K562 (cell line): ENCODE results near the gene NR3C2. TPM values are rescaled to one million over a fixed set of nuclear protein-coding genes. Genes with fewer than 3 reads are reported as not detected.

Experiments used
- ATAC-seq: fragments of 200-7000 bp; cut with Tn5 transposase; 3 replicates; pipeline ENCODE4 v1.9.1; 2020; ENCODE audit warnings: moderate library complexity
- BruUV-seq: library from RNA; stranded (reverse); fragments of 400-500 nt; replicated peaks from 2 replicates; lab custom pipeline; 2021; lab: Mats Ljungman, UMichigan
- CTCF ChIA-PET: fragments of 300-600 bp; formaldehyde crosslinking; extraction: SDS; loops from one replicate; lab custom pipeline; 2021; ENCODE audit warnings: low intra/inter-chr PET ratio; lab: Yijun Ruan, JAX
- POLR2A ChIA-PET: fragments of 300-600, 350-650 bp; sonication (Branson Sonifier 250); formaldehyde crosslinking; extraction: SDS; loops from one replicate; lab custom pipeline; 2021; ENCODE audit warnings: antibody characterized with exemption, inconsistent platforms; lab: Yijun Ruan, JAX
- DNase-seq, 4 experiments: peaks; one replicate each; pipeline versions ENCODE4 v3.0.0 to v3.0.0-alpha.2; 2011 to 2018; ENCODE audit warnings: low spot score in 3 of 4, mixed read lengths in 3 of 4; ENCODE audit errors: extremely low read depth in 1 of 4
- FAIRE-seq: peaks from 2 replicates; lab custom pipeline; 2011; peaks lifted over from hg19 to GRCh38; lab: Jason Lieb, UNC
- H2AFZ ChIP-seq: 2 replicates; pipeline ENCODE4 v1.6.0; 2011; ENCODE audit warnings: low read depth, low read length, control low read depth, inconsistent platforms
- H3K27ac ChIP-seq: fragments of 200-600 bp; 3 replicates; pipeline ENCODE4 v1.8.0; 2011; ENCODE audit warnings: low read depth, mild to moderate bottlenecking, control low read depth, inconsistent platforms, low read length, moderate library complexity, mixed read lengths; ENCODE audit errors: extremely low read depth
- H3K27me3 ChIP-seq, 2 experiments: fragments of 300-600 bp in 1 of 2; 2 replicates in 1 of 2; 3 replicates in 1 of 2; pipeline versions ENCODE4 v1.6.0 to v1.8.0; 2011; ENCODE audit warnings: inconsistent platforms in 2 of 2, low read length in 2 of 2, mild to moderate bottlenecking in 1 of 2, mixed read lengths in 1 of 2, moderate library complexity in 1 of 2; ENCODE audit not compliant: control insufficient read depth in 2 of 2, insufficient read depth in 2 of 2
- H3K36me3 ChIP-seq: fragments of 300-600 bp; 3 replicates; pipeline ENCODE4 v1.8.0; 2011; ENCODE audit warnings: mild to moderate bottlenecking, low read length, inconsistent platforms; ENCODE audit not compliant: control insufficient read depth, insufficient read depth
- H3K4me1 ChIP-seq, 2 experiments: fragments of 200-600 bp in 1 of 2; replicated peaks in 1 of 2; 2 replicates in 1 of 2; 3 replicates in 1 of 2; pipeline versions ENCODE4 v1.5.1 to v1.8.0; 2011; ENCODE audit warnings: inconsistent platforms in 2 of 2, low read length in 2 of 2, mild to moderate bottlenecking in 1 of 2, mixed read lengths in 1 of 2, moderate library complexity in 1 of 2; ENCODE audit not compliant: control insufficient read depth in 2 of 2, insufficient read depth in 2 of 2
- H3K4me2 ChIP-seq: 2 replicates; pipeline ENCODE4 v1.6.1; 2011; ENCODE audit warnings: low read length, control low read depth, inconsistent platforms, mixed read lengths; ENCODE audit not compliant: insufficient read depth
- H3K4me3 ChIP-seq: fragments of 200-600 bp; sonication (generic), shearing (Covaris generic); 2 replicates; pipeline ENCODE4 v1.5.1; 2016; ENCODE audit warnings: control low read depth, inconsistent platforms
- H3K79me2 ChIP-seq: fragments of 200-600 bp; 3 replicates; pipeline ENCODE4 v1.8.0; 2011; ENCODE audit warnings: low read length, inconsistent platforms; ENCODE audit not compliant: control insufficient read depth, insufficient read depth
- H3K9ac ChIP-seq, 2 experiments: 2 replicates each; pipeline versions ENCODE4 v1.6.0 to v1.6.1; 2011; ENCODE audit warnings: low read depth in 2 of 2, low read length in 2 of 2, control low read depth in 1 of 2, inconsistent platforms in 1 of 2, mild to moderate bottlenecking in 1 of 2, mixed read lengths in 1 of 2; ENCODE audit not compliant: insufficient read depth in 1 of 2
- H3K9me1 ChIP-seq: one replicate; pipeline ENCODE4 v1.6.0; 2011; ENCODE audit warnings: inconsistent platforms, mild to moderate bottlenecking, low read length, moderate library complexity; ENCODE audit not compliant: control insufficient read depth, insufficient read depth
- H3K9me3 ChIP-seq: replicated peaks from 2 replicates; pipeline ENCODE4 v1.5.1; 2011; ENCODE audit warnings: low read depth, low read length, inconsistent platforms; ENCODE audit not compliant: control insufficient read depth, insufficient read depth
- H4K20me1 ChIP-seq: replicated peaks from 2 replicates; pipeline ENCODE4 v1.6.1; 2011; ENCODE audit warnings: low read length, inconsistent platforms, mixed read lengths; ENCODE audit not compliant: control insufficient read depth, insufficient read depth
- CTCFL ChIP-seq: IDR thresholded peaks from 2 replicates; pipeline ENCODE4 v1.6.1; 2011; ENCODE audit warnings: borderline replicate concordance, low read depth, mild to moderate bottlenecking, moderate library complexity, low read length; ENCODE audit not compliant: insufficient read depth, poor library complexity, severe bottlenecking
- DACH1 ChIP-seq: fragments of 450-650 bp; IDR thresholded peaks from 2 replicates; pipeline ENCODE4 v1.6.1; 2018; ENCODE audit not compliant: partially characterized antibody
- DDX20 ChIP-seq: fragments of 450-650 bp; IDR thresholded peaks from 2 replicates; pipeline ENCODE4 v1.6.1; 2016; ENCODE audit warnings: missing genetic modification characterization, low read depth, mild to moderate bottlenecking, missing compliant biosample characterization, moderate library complexity
- FOXM1 ChIP-seq, 2 experiments: fragments of 450-650 bp in 1 of 2; sonication (generic) in 1 of 2; formaldehyde crosslinking in 1 of 2; IDR thresholded peaks; 2 replicates each; pipeline versions ENCODE4 v1.6.1 to v1.9.0; 2017 to 2022; ENCODE audit warnings: low read depth in 2 of 2, mild to moderate bottlenecking in 2 of 2, missing genetic modification reagents in 1 of 2, moderate library complexity in 1 of 2
- HSF4 ChIP-seq: fragments of 250-450 bp; sonication (Bioruptor Pico); IDR thresholded peaks from 2 replicates; pipeline ENCODE4 v2.1.2; 2022; ENCODE audit warnings: mild to moderate bottlenecking, moderate library complexity, borderline replicate concordance
- ID3 ChIP-seq, 2 experiments: fragments of 250-450 bp in 1 of 2; fragments of 450-650 bp in 1 of 2; sonication (Bioruptor Pico) in 1 of 2; IDR thresholded peaks; 2 replicates each; pipeline versions ENCODE4 v1.6.1 to v1.8.0; 2016 to 2021; ENCODE audit warnings: mild to moderate bottlenecking in 2 of 2, moderate library complexity in 2 of 2, missing compliant biosample characterization in 1 of 2, missing genetic modification characterization in 1 of 2
- NBN ChIP-seq: fragments of 450-650 bp; IDR thresholded peaks from 2 replicates; pipeline ENCODE4 v1.6.1; 2016; ENCODE audit warnings: low read depth, mild to moderate bottlenecking
- PHTF2 ChIP-seq: fragments of 250-450 bp; sonication (Bioruptor Pico); IDR thresholded peaks from 2 replicates; pipeline ENCODE4 v1.5.0; 2021; ENCODE audit warnings: mild to moderate bottlenecking
- PRPF4 ChIP-seq: fragments of 200-400 bp; formaldehyde crosslinking; IDR thresholded peaks from one replicate; pipeline ENCODE4 v1.6.1; 2017; ENCODE audit warnings: low read length, low read depth, mild to moderate bottlenecking; ENCODE audit not compliant: insufficient read depth, poor library complexity, severe bottlenecking
- ZBTB12 ChIP-seq: fragments of 250-450 bp; sonication (Bioruptor Pico); IDR thresholded peaks from 2 replicates; pipeline ENCODE4 v1.4.0; 2020
- ZBTB49 ChIP-seq: sonication (generic); formaldehyde crosslinking; IDR thresholded peaks from 2 replicates; pipeline ENCODE4 v1.8.0; 2022; ENCODE audit warnings: missing genetic modification reagents, mild to moderate bottlenecking, borderline replicate concordance
- ZNF589 ChIP-seq: fragments of 200-800 bp; sonication (Bioruptor generic); IDR thresholded peaks from 2 replicates; pipeline ENCODE4 v1.6.1; 2016; ENCODE audit warnings: low read depth, missing genetic modification characterization, missing compliant biosample characterization
- ZNF785 ChIP-seq: fragments of 250-450 bp; sonication (Bioruptor Pico); IDR thresholded peaks from 2 replicates; pipeline ENCODE4 v1.4.0; 2020; ENCODE audit warnings: mild to moderate bottlenecking
- whole genome bisulfite sequencing: fragments of 100-300 bp; shearing (Covaris generic); methylation state at CpG from one replicate; pipeline ENCODE4 v1.1.6; 2016; ENCODE audit warnings: low coverage, mixed read lengths; ENCODE audit not compliant: insufficient coverage; ENCODE audit errors: missing lambda C conversion rate; 5-methylcytosine and 5-hydroxymethylcytosine counted together
- in situ Hi-C: fragments of 300-500 bp; cut with MboI; formaldehyde crosslinking; loops from 4 replicates; pipeline ENCODE4 v1.15.0; 2018; ENCODE audit warnings: inconsistent platforms, mixed read lengths
- intact Hi-C: fragments of 100-400 bp; cut with micrococcal nuclease; formaldehyde crosslinking; loops from 2 replicates; pipeline ENCODE4 v1.14.2; 2022
- polyA plus RNA-seq, 8 experiments: library from polyadenylated mRNA; depleted of rRNA in 4 of 8; stranded (reverse) in 5 of 8; unstranded in 3 of 8; fragments of >200 nt; fragmentation: Nextera tagmentation in 2 of 8; fragmentation: Illumina TruSeq in 1 of 8; extraction: Ambion mirVana in 2 of 8; extraction: Trizol in 1 of 8; gene quantifications; 2 replicates each; pipeline versions ENCODE4 v1.2.1 to v1.2.3, GENCODE V29; 2011 to 2014; ENCODE audit warnings: inconsistent platforms in 1 of 8, missing spikeins in 1 of 8
- total RNA-seq, 7 experiments: library from RNA; depleted of rRNA in 6 of 7; stranded (reverse); fragments of >200 nt in 6 of 7; fragmentation: Illumina TruSeq in 2 of 7; extraction: Trizol in 2 of 7; gene quantifications; 2 replicates each; pipeline versions ENCODE4 v1.2.1 to v1.2.3, GENCODE V29; 2011 to 2021; ENCODE audit warnings: low replicate concordance in 1 of 7

The NR3C2 gene
- total and polyA plus RNA-seq, 9 of the 15 experiments (the other 6 are each of a cell fraction or from before 2014, with no cell fraction given): 0.01 to 0.28 (median 0.16) TPM; not detected in 2

GRCh38 chr4:148145475-148145874 lies 296.7 kb downstream of the NR3C2 start (continued):
- TF ChIP-seq PRPF4 (no peak), ZNF589 (CRISPR knock-in tag) (no peak), FOXM1 (IDR thresholded peaks at IDR 0.05; ENCODE audit: low read depth) (no peak), FOXM1 (CRISPR knock-in tag; IDR thresholded peaks at IDR 0.05; ENCODE audit: low read depth) (no peak), PHTF2 (no peak)

- no peak overlapping the region for H3K4me3 ChIP-seq
- no peak for FAIRE-seq
- H3K9me1 ChIP-seq: no peaks in the 10 kb centered on the region
- no peaks in the 10 kb centered on the region for H3K36me3 ChIP-seq
- ChIA-PET POLR2A (no interaction called here), CTCF (no interaction called here)
- H3K27me3 ChIP-seq: no peaks in the 10 kb centered on the region; a peak in 1 of 5 replicates
- no peaks in the 10 kb centered on the region for H3K9me3 ChIP-seq
- in situ Hi-C loops (no loop called here), intact Hi-C loops (no loop called here)
- no peaks in the 10 kb centered on the region for H3K4me1 ChIP-seq
- no TSS peak for BruUV-seq
- WGBS: 2% methylated on average over 4 of the region's 4 CpGs
- no peak overlapping the region for H3K9ac ChIP-seq
- no peaks in the 10 kb centered on the region for H4K20me1 ChIP-seq
- no peaks in the 10 kb centered on the region for H3K79me2 ChIP-seq
- no peak overlapping the region for H3K4me2 ChIP-seq
- no peak for DNase-seq
- H2AFZ ChIP-seq: no peak overlapping the region
- ATAC-seq: no peak
- no peak overlapping the region for H3K27ac ChIP-seq
- no peak for TF ChIP-seq ZBTB12
- TF ChIP-seq NBN: no peak
- TF ChIP-seq ZNF785 (CRISPR knock-in tag): no peak
- no peak for TF ChIP-seq DDX20 (tag)
- TF ChIP-seq ZBTB49 (CRISPR knock-in tag): no peak
- no peak for TF ChIP-seq ID3 (CRISPR knock-in tag; IDR thresholded peaks at IDR 0.05)
- TF ChIP-seq ID3 (tag; IDR thresholded peaks at IDR 0.05): no peak
- TF ChIP-seq HSF4: no peak
- no peak for TF ChIP-seq CTCFL
- TF ChIP-seq DACH1: no peak
Measured at GRCh38 chr4:148143174-148143573, 299.0 kb downstream of the NR3C2 start.
